MM.1S (cell line): ENCODE data around the gene CGRRF1.

ENCODE experiments used
- DNase-seq: peaks from one replicate; pipeline ENCODE4 v3.0.0-alpha.2; 2015
- H2AFZ ChIP-seq: fragments of 300-600 bp; sonication (generic); 2 replicates; pipeline ENCODE4 v1.6.0; 2016; ENCODE audit warnings: antibody characterized with exemption, low read length
- H3F3A ChIP-seq: fragments of 300-600 bp; sonication (generic); 2 replicates; pipeline ENCODE4 v1.6.1; 2016; ENCODE audit warnings: mild to moderate bottlenecking, antibody characterized with exemption, low read length, moderate library complexity, mixed read lengths; ENCODE audit not compliant: insufficient read depth
- H3K27ac ChIP-seq: fragments of 300-600 bp; sonication (generic); 2 replicates; pipeline ENCODE4 v1.5.1; 2016; ENCODE audit warnings: mild to moderate bottlenecking, low read length
- H3K27me3 ChIP-seq: fragments of 300-600 bp; sonication (generic); replicated peaks from 2 replicates; pipeline ENCODE4 v1.6.0; 2016; ENCODE audit warnings: low read length; ENCODE audit not compliant: insufficient read depth
- H3K36me3 ChIP-seq: fragments of 300-600 bp; sonication (generic); replicated peaks from 2 replicates; pipeline ENCODE4 v1.6.1; 2016; ENCODE audit warnings: mild to moderate bottlenecking, low read length, mixed read lengths; ENCODE audit not compliant: insufficient read depth
- H3K4me1 ChIP-seq: fragments of 300-600 bp; sonication (generic); 2 replicates; pipeline ENCODE4 v1.6.1; 2016; ENCODE audit warnings: low read length, mixed read lengths
- H3K4me2 ChIP-seq: fragments of 300-600 bp; sonication (generic); 2 replicates; pipeline ENCODE4 v1.6.0; 2016; ENCODE audit warnings: low read depth, low read length
- H3K4me3 ChIP-seq: fragments of 300-600 bp; sonication (generic); 2 replicates; pipeline ENCODE4 v1.5.1; 2016; ENCODE audit warnings: low read length, mixed read lengths
- H3K79me2 ChIP-seq: fragments of 300-600 bp; sonication (generic); 2 replicates; pipeline ENCODE4 v1.6.1; 2016; ENCODE audit warnings: mixed run types, low read length, mixed read lengths
- H3K9ac ChIP-seq: fragments of 300-600 bp; sonication (generic); 2 replicates; pipeline ENCODE4 v1.6.1; 2016; ENCODE audit warnings: low read length, mixed read lengths
- H3K9me2 ChIP-seq: fragments of 300-600 bp; sonication (generic); replicated peaks from 2 replicates; pipeline ENCODE4 v1.6.1; 2016; ENCODE audit warnings: mild to moderate bottlenecking, low read length, mixed read lengths; ENCODE audit not compliant: insufficient read depth
- H3K9me3 ChIP-seq: fragments of 300-600 bp; sonication (generic); replicated peaks from 2 replicates; pipeline ENCODE4 v1.6.1; 2016; ENCODE audit warnings: mild to moderate bottlenecking, low read length, mixed read lengths; ENCODE audit not compliant: insufficient read depth
- H4K20me1 ChIP-seq: fragments of 300-600 bp; sonication (generic); 2 replicates; pipeline ENCODE4 v1.6.1; 2016; ENCODE audit warnings: mild to moderate bottlenecking, low read length, moderate library complexity, mixed read lengths; ENCODE audit not compliant: insufficient read depth
- EZH2 ChIP-seq: fragments of 300-600 bp; sonication (generic); optimal IDR thresholded peaks from 2 replicates; pipeline ENCODE3; 2017; ENCODE audit warnings: low read depth, mild to moderate bottlenecking, antibody characterized with exemption, low read length, mixed read lengths
- EZH2phosphoT487 ChIP-seq: fragments of 300-600 bp; sonication (generic); IDR thresholded peaks from 2 replicates; pipeline ENCODE4 v1.6.1; 2018; ENCODE audit warnings: antibody characterized with exemption, low read length
- TF ChIP-seq, protein P1 (sequence below): fragments of 300-600 bp; sonication (generic); IDR thresholded peaks from 2 replicates; pipeline ENCODE4 v1.5.1; 2016; ENCODE audit warnings: antibody characterized with exemption, low read length, mixed read lengths

Gene CGRRF1

DNA sequence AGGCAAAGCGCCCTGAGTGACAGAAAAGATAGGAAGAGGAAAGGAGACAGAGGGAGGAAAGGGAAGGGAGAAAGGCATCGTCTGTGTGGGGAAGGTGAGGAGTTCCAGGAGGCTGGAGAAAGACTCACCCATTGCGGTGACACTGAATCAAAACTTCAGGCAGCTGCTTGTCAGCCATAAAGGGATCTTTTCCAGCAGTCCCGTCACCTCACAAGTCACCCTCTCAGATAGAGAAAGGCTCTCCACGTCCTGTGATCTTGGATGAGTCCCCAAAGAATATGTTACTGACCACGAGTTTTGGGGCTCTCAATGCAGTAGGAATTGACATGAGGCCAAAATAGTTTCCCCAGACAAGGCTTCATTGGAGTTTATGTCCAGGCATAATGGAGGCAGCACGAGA lies 11.1 kb upstream of the CGRRF1 start:
- no peak for TF ChIP-seq EZH2phosphoT487
- TF ChIP-seq, protein P1, sequence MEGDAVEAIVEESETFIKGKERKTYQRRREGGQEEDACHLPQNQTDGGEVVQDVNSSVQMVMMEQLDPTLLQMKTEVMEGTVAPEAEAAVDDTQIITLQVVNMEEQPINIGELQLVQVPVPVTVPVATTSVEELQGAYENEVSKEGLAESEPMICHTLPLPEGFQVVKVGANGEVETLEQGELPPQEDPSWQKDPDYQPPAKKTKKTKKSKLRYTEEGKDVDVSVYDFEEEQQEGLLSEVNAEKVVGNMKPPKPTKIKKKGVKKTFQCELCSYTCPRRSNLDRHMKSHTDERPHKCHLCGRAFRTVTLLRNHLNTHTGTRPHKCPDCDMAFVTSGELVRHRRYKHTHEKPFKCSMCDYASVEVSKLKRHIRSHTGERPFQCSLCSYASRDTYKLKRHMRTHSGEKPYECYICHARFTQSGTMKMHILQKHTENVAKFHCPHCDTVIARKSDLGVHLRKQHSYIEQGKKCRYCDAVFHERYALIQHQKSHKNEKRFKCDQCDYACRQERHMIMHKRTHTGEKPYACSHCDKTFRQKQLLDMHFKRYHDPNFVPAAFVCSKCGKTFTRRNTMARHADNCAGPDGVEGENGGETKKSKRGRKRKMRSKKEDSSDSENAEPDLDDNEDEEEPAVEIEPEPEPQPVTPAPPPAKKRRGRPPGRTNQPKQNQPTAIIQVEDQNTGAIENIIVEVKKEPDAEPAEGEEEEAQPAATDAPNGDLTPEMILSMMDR = no peak
- TF ChIP-seq EZH2 = no peak
- Histone ChIP-seq H2AFZ (no peak overlapping the region), H3K27ac (no peak overlapping the region), H3K4me3 (no peak overlapping the region), H4K20me1 (no peaks in the 10 kb centered on the region), H3K9me3 (no peaks in the 10 kb centered on the region), H3K9ac (no peak overlapping the region), H3K79me2 (no peaks in the 10 kb centered on the region), H3F3A (no peaks in the 10 kb centered on the region), H3K9me2 (no peaks in the 10 kb centered on the region), H3K27me3 (no peaks in the 10 kb centered on the region), H3K4me2 (no peak overlapping the region), H3K4me1 (no peaks in the 10 kb centered on the region), H3K36me3 (no peaks in the 10 kb centered on the region)
- no peak for DNase-seq

- H3K27me3 ChIP-seq = no peaks in the 10 kb centered on the region
- H3K9me2 ChIP-seq = no peaks in the 10 kb centered on the region
- H3K4me1 ChIP-seq = no peaks in the 10 kb centered on the region
- H3K9me3 ChIP-seq = no peaks in the 10 kb centered on the region
- no peaks in the 10 kb centered on the region for H3F3A ChIP-seq
- H4K20me1 ChIP-seq = no peaks in the 10 kb centered on the region
- no peak overlapping the region for H3K4me3 ChIP-seq
- H3K9ac ChIP-seq = no peak overlapping the region
- no peaks in the 10 kb centered on the region for H3K79me2 ChIP-seq
- no peak overlapping the region for H3K27ac ChIP-seq
- no peak overlapping the region for H3K4me2 ChIP-seq
- no peak overlapping the region for H2AFZ ChIP-seq
- H3K36me3 ChIP-seq = no peaks in the 10 kb centered on the region
- DNase-seq = no peak
- TF ChIP-seq EZH2 (no peak), EZH2phosphoT487 (no peak)
- TF ChIP-seq, protein P1 = no peak
Observed at GRCh38 chr14:54500744-54501143, 9.0 kb upstream of the CGRRF1 start.

DNA sequence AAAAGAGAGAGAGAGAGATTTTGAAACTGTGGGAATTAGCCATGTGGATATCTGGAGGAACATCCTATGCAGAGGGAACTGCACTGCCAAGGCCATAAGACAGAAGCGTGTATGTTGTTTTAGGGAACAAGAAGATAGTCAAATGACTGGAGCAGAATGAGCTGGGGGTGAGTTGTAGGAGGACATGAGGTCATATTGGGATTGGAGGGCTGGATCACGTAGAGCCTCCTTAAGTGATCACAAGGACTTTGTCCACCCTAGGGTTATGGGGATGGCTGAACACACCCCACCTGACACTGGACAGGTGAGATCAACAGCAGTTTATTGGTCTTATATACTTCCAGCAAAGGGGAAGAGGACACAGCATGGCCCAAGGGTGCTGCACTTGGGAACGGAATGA lies 8.2 kb upstream of the CGRRF1 start:
- Histone ChIP-seq H4K20me1 (no peaks in the 10 kb centered on the region), H3K4me2 (no peak overlapping the region), H3K27ac (no peak overlapping the region), H3K9me3 (no peaks in the 10 kb centered on the region), H3K4me3 (no peak overlapping the region), H3K36me3 (no peaks in the 10 kb centered on the region), H3K9ac (no peak overlapping the region), H3K79me2 (no peaks in the 10 kb centered on the region), H3F3A (no peaks in the 10 kb centered on the region), H3K4me1 (no peaks in the 10 kb centered on the region), H3K27me3 (no peaks in the 10 kb centered on the region), H3K9me2 (no peaks in the 10 kb centered on the region), H2AFZ (no peak overlapping the region)
- TF ChIP-seq, protein P1 = no peak
- no peak for TF ChIP-seq EZH2
- no peak for TF ChIP-seq EZH2phosphoT487
- DNase-seq = no peak
